Skeletal muscle tissue (tissue), 4 donors: ENCODE measurements around the gene TNK2. TPM values are rescaled to one million over a fixed set of nuclear protein-coding genes. Genes with fewer than 3 reads are reported as not detected.
"Not testable (repeated sequence)": the region's sequence is repeated elsewhere in the genome, so short reads cannot be mapped to it uniquely, and the experiment has no call there.

Source experiments
- H3K27ac ChIP-seq: one replicate; pipeline ENCODE4 v1.7.0; 2013; ENCODE audit warnings: mild to moderate bottlenecking, low read depth, low read length, inconsistent platforms
- H3K27me3 ChIP-seq, 3 donors: one replicate each; pipeline ENCODE4 v1.7.0; 2013; ENCODE audit warnings: low read length in 3 of 3; ENCODE audit not compliant: control insufficient read depth in 3 of 3, insufficient read depth in 3 of 3
- H3K36me3 ChIP-seq, 3 donors: one replicate each; pipeline ENCODE4 v1.7.0; 2013; ENCODE audit warnings: low read length in 3 of 3; ENCODE audit not compliant: control insufficient read depth in 3 of 3, insufficient read depth in 3 of 3
- H3K4me1 ChIP-seq, 3 donors: one replicate each; pipeline ENCODE4 v1.7.0; 2013; ENCODE audit warnings: low read length in 3 of 3, mild to moderate bottlenecking in 3 of 3; ENCODE audit not compliant: control insufficient read depth in 3 of 3, insufficient read depth in 3 of 3
- H3K4me3 ChIP-seq, 3 donors: one replicate each; pipeline ENCODE4 v1.7.0; 2013; ENCODE audit warnings: low read length in 3 of 3
- H3K9ac ChIP-seq, 3 donors: one replicate each; pipeline ENCODE4 v1.7.0; 2013; ENCODE audit warnings: low read length in 3 of 3, mild to moderate bottlenecking in 3 of 3, moderate library complexity in 2 of 3, low read depth in 1 of 3
- H3K9me3 ChIP-seq, 3 donors: one replicate each; pipeline ENCODE4 v1.7.0; 2013; ENCODE audit warnings: low read length in 3 of 3; ENCODE audit not compliant: control insufficient read depth in 3 of 3
- total RNA-seq: library from RNA; depleted of rRNA; stranded (reverse); fragments of >200 nt; gene quantifications from one replicate; pipeline ENCODE4 v1.2.3, GENCODE V29; 2014
- donor health status: Osteomylitis.

TNK2 gene
- total RNA-seq, 1 donor from 2014 or later = 9.9 TPM

- not testable (repeated sequence) for H3K36me3 ChIP-seq, H3K9ac ChIP-seq, H3K9me3 ChIP-seq, H3K27me3 ChIP-seq
- peak overlapping the region; percentile 62 for H3K27ac ChIP-seq
- H3K4me3 ChIP-seq = peak overlapping the region in 1 of 3 donors; percentile 22
- H3K4me1 ChIP-seq = peaks cover 30 to 64% (median 58%) of the 10 kb centered on the region in 3 donors
These were observed 6.3 kb downstream of the TNK2 start for GRCh38 chr3:195901836-195902585.

- H3K4me3 ChIP-seq = peak overlapping the region in 2 of 3 donors; percentile 45 to 56
- H3K27me3 ChIP-seq = no peaks in the 10 kb centered on the region
- no peaks in the 10 kb centered on the region for H3K9me3 ChIP-seq
- H3K36me3 ChIP-seq = no peaks in the 10 kb centered on the region
- peak overlapping the region; percentile 62 for H3K27ac ChIP-seq
- peak overlapping the region in 2 of 3 donors; percentile 34 to 70 for H3K9ac ChIP-seq
- peaks cover 29 to 67% (median 61%) of the 10 kb centered on the region in 3 donors for H3K4me1 ChIP-seq
These were observed 7.7 kb downstream of the TNK2 start for GRCh38 chr3:195900436-195901355.

GRCh38 chr3:195899701-195900435 is 8.5 kb downstream of the TNK2 start:
- Histone ChIP-seq H3K9ac (peak overlapping the region in 2 of 3 donors; percentile 34 to 70), H3K27me3 (no peaks in the 10 kb centered on the region), H3K27ac (peak overlapping the region; percentile 62), H3K4me1 (peaks cover 37 to 74% (median 69%) of the 10 kb centered on the region in 3 donors), H3K4me3 (no peak overlapping the region), H3K36me3 (no peaks in the 10 kb centered on the region), H3K9me3 (no peaks in the 10 kb centered on the region)

GRCh38 chr3:195897853-195898415 is 10.4 kb downstream of the TNK2 start:
- no peaks in the 10 kb centered on the region for H3K36me3 ChIP-seq
- H3K4me3 ChIP-seq = no peak overlapping the region
- H3K9ac ChIP-seq = no peak overlapping the region
- H3K27ac ChIP-seq = no peak overlapping the region
- no peaks in the 10 kb centered on the region for H3K27me3 ChIP-seq
- H3K4me1 ChIP-seq = peaks cover 55 to 85% (median 82%) of the 10 kb centered on the region in 3 donors
- no peaks in the 10 kb centered on the region for H3K9me3 ChIP-seq

- peaks cover 57 to 85% (median 83%) of the 10 kb centered on the region in 3 donors for H3K4me1 ChIP-seq
- no peaks in the 10 kb centered on the region for H3K9me3 ChIP-seq
- H3K4me3 ChIP-seq = peak overlapping the region in 1 of 3 donors; percentile 6
- no peaks in the 10 kb centered on the region for H3K27me3 ChIP-seq
- H3K9ac ChIP-seq = peak overlapping the region; percentile 68 to 85 (median 75)
- no peaks in the 10 kb centered on the region for H3K36me3 ChIP-seq
- H3K27ac ChIP-seq = peak overlapping the region; percentile 83
These were observed 11.1 kb downstream of the TNK2 start for GRCh38 chr3:195897081-195897852.

GRCh38 chr3:195896361-195897080 is 11.8 kb downstream of the TNK2 start:
- Histone ChIP-seq H3K36me3 (no peaks in the 10 kb centered on the region), H3K9me3 (no peaks in the 10 kb centered on the region), H3K27me3 (no peaks in the 10 kb centered on the region), H3K27ac (peak overlapping the region; percentile 83), H3K4me3 (peak overlapping the region; percentile 68 to 79 (median 77)), H3K9ac (peak overlapping the region; percentile 68 to 85 (median 75)), H3K4me1 (peaks cover 57 to 86% (median 83%) of the 10 kb centered on the region in 3 donors)

GRCh38 chr3:195895861-195896360 is 12.4 kb downstream of the TNK2 start:
- Histone ChIP-seq H3K36me3 (no peaks in the 10 kb centered on the region), H3K9ac (peak overlapping the region; percentile 68 to 85 (median 76)), H3K4me1 (peaks cover 52 to 86% (median 82%) of the 10 kb centered on the region in 3 donors), H3K4me3 (peak overlapping the region; percentile 68 to 79 (median 77)), H3K27ac (peak overlapping the region; percentile 83), H3K9me3 (no peaks in the 10 kb centered on the region), H3K27me3 (no peaks in the 10 kb centered on the region)

- no peaks in the 10 kb centered on the region for H3K36me3 ChIP-seq
- H3K4me1 ChIP-seq = peaks cover 47 to 86% (median 81%) of the 10 kb centered on the region in 3 donors
- no peaks in the 10 kb centered on the region for H3K27me3 ChIP-seq
- peak overlapping the region; percentile 61 to 85 (median 76) for H3K9ac ChIP-seq
- H3K4me3 ChIP-seq = peak overlapping the region; percentile 66 to 79 (median 77)
- no peaks in the 10 kb centered on the region for H3K9me3 ChIP-seq
- H3K27ac ChIP-seq = peak overlapping the region; percentile 93
These were observed 13.1 kb downstream of the TNK2 start for GRCh38 chr3:195895078-195895860.
